Astrocyte of the cerebellum (primary cell): Measurements from ENCODE around the gene LEFTY1.
"Not testable (repeated sequence)": the region's sequence is repeated elsewhere in the genome, so short reads cannot be mapped to it uniquely, and the experiment has no call there.

ENCODE experiments used
- DNase-seq: peaks from one replicate; pipeline ENCODE4 v3.0.0-alpha.2; 2011; ENCODE audit warnings: low read depth
- H3K4me3 ChIP-seq: 2 replicates; pipeline ENCODE4 v1.5.1; 2011; ENCODE audit warnings: mild to moderate bottlenecking, low read depth, low read length, moderate library complexity
- in situ Hi-C: cut with HindIII; loops from 2 replicates; pipeline ENCODE4 v1.10.0; 2017; ENCODE audit warnings: low sequenced_read_pairs
- TF ChIP-seq, protein P1 (sequence below): IDR thresholded peaks from 2 replicates; pipeline ENCODE4 v1.5.1; 2012; ENCODE audit warnings: low read length, low read depth, moderate library complexity, mild to moderate bottlenecking; ENCODE audit errors: missing control alignments

The LEFTY1 gene

DNA sequence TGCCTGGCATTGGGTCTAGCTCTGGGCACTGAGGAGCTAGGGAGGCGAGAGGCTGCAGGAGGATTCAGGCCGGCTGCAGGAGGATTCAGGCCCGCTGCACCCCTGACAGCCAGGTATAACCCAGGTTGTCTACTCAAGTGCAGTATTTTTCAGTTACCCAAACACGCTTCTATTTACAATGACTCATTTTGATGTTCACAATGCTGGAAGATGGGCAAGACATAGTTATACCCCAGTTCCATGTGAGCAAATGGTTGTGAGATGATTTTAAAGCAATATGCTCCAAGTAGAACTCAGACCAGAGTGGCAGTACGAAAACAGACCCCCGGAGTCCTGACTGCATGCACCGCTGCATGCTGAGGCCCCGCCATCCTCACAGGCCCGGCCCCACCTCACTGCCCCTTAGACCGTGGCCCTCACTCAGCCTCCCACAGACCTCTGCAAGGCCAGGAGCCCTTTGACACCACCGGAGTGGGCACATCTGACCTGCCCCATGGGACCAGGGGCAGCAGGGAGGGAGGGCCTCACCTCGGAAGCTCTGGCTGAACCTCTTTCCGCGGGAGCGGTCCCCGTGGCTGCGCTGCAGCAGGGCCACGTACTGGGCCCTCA is 553 bp downstream of the LEFTY1 start:
- no peak overlapping the region for H3K4me3 ChIP-seq
- in situ Hi-C loops = no loop called here
- TF ChIP-seq, protein P1, sequence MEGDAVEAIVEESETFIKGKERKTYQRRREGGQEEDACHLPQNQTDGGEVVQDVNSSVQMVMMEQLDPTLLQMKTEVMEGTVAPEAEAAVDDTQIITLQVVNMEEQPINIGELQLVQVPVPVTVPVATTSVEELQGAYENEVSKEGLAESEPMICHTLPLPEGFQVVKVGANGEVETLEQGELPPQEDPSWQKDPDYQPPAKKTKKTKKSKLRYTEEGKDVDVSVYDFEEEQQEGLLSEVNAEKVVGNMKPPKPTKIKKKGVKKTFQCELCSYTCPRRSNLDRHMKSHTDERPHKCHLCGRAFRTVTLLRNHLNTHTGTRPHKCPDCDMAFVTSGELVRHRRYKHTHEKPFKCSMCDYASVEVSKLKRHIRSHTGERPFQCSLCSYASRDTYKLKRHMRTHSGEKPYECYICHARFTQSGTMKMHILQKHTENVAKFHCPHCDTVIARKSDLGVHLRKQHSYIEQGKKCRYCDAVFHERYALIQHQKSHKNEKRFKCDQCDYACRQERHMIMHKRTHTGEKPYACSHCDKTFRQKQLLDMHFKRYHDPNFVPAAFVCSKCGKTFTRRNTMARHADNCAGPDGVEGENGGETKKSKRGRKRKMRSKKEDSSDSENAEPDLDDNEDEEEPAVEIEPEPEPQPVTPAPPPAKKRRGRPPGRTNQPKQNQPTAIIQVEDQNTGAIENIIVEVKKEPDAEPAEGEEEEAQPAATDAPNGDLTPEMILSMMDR = no peak
- DNase-seq = no peak

DNA sequence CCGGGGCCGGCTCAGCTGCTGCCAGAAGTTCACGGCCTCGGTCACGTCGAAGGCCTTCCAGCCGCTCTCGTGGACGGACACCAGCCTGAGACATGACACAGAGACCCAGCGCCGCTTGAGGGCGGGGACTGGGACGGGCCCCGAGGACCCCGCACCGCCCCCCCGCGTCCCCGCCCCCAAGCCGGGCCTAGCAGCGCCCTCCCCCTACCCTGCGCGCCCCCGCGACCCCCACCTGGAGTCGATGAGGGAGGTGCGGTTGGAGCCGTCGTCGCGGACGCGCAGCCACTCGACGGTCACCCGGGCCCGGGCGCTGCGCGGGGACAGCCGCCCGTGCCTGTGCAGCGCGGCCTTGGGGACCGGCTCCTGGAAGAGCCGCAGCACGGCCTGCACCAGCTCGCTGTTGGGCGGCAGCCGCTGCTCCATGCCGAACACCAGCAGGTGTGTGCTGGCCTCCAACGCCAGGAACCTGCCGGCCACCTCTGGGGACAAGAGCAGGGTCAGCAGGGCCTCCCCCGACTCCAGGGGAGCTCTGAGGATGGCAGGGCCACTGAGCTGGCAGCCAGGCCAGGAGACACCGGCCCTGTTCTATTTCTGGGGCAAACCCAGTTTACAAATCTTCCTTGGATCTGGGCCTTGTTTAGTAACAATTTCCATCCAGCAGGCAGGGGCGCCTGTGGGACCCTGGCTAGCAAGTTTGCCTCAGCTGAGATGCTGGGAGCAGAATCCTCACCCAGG is 1.2 kb downstream of the LEFTY1 start:
- H3K4me3 ChIP-seq, DNase-seq, in situ Hi-C loops: not testable (repeated sequence)

DNA sequence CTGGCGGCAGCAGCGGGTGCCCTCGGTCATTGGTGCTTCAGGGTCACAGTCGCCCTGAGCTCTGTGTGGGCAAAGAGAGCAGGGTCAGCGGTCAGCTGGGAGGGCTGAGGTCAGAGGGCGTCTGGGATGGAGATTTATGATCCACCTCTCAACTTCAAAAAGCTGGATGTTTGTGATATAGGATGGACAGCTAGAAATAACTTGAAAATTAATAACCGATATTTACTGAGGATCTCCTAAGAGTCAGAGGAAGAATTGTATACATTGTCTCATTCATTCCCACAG is 2.0 kb downstream of the LEFTY1 start:
- in situ Hi-C loops = no loop called here
- TF ChIP-seq, protein P1 = no peak
- DNase-seq = no peak
- H3K4me3 ChIP-seq = no peak overlapping the region

DNA sequence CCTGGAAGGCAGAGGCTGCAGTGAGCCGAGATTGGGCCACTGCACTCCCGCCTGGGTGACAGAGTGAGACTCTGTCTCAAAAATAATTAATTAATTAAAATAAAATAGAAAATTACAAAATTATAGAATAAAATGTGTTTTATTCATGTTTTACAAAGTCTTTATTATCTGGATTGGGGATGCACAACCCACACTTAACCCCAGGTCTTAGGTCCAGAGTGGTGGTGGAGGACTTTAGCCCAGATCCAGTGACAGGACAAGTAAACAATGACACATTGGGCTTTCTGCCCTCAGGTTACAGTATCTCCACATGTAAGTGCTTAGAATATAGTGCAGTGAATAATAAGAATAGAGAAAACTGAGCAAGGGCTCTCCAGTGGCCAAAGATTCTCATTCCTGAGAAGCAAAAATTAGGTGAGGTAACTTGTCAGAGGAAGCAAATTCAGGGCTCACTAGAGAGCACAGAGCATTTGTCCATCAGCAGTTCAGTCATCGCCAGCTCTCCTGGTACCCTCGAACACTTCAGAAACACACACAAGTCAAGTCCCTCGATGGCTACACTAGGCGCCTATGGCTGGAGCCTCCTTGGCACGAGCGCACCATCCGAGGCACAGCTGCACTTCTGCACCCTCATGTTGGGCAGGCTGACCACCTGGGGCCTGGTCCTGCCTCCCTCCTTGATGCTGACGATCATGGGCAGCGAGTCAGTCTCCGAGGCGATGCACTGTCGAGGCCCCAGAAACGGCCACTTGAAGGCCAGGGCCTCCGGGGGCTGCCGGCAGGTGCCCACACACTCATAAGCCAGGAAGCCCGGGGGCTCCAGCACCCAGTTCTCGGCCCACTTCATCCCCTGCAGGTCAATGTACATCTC is 2.6 kb downstream of the LEFTY1 start:
- in situ Hi-C loops = no loop called here
- no peak for DNase-seq

DNA sequence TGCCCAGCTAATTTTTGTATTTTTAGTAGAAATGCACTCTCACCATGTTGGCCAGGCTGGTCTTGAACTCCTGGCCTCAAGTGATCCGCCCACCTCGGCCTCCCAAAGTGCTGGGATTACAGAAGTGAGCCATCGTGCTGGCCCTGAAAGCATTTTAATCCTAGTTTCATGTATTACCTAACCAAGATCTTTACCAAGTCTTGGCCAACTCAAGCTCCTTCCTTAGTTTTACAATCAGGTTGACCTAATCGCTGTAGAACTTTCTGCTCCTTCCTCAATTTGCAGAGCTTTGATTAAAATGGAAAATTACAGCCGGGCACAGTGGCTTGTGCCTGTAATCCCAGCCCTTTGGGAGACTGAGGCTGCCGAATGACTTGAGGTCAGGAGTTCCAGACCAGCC is 3.6 kb downstream of the LEFTY1 start:
- DNase-seq = no peak
- TF ChIP-seq, protein P1 = no peak
- in situ Hi-C loops = no loop called here
- no peak overlapping the region for H3K4me3 ChIP-seq

More for the DNA sequence above, 2.6 kb downstream of the LEFTY1 start:
- TF ChIP-seq, protein P1 = no peak
- H3K4me3 ChIP-seq = no peak overlapping the region

DNA sequence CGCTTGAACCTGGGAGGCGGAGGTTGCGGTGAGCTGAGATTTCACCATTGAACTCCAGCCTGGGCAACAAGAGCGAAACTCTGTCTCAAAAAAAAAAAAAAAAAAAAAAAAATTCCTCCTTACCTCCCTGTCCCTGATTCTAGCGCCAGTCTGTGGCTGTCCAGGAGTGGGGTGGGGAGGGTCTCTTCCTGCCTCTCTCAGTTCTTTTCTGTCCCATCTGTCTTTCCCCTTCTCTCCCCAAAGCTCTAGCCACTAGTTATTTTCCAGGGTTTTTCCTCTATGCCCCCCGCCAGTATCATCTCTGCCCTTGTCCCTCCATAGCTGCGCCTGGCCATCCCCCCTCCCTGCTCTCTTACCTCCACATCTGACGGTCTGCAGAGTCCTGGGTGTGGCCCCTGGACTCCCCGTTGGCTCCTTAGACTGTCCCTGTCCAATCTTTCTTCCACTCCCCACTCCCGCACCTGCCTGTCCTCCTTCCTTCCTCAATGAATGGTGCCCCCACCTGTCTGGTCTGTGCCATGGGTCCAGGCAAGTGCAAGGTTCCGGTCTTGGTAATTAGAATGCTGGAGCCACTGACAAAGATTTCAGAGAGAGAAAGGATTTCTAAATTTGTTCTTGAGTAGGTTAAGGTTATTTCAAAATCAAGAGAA is 5.2 kb downstream of the LEFTY1 start:
- TF ChIP-seq, protein P1 = no peak
- no peak overlapping the region for H3K4me3 ChIP-seq
- DNase-seq = no peak
- in situ Hi-C loops = loop anchor here (5.0 kb wide), 2 partner anchors 39 to 104 kb away; partner anchors contain the start of gene PYCR2
